GM21526 (cell line): ENCODE data around the gene RRAGD.

Experiments used
- ATAC-seq: cut with Tn5 transposase; IDR thresholded peaks from one replicate; pipeline ENCODE4 v1.9.1; 2021; ENCODE audit warnings: moderate library complexity; ENCODE audit not compliant: unreplicated experiment, low FRiP score

The RRAGD gene

DNA sequence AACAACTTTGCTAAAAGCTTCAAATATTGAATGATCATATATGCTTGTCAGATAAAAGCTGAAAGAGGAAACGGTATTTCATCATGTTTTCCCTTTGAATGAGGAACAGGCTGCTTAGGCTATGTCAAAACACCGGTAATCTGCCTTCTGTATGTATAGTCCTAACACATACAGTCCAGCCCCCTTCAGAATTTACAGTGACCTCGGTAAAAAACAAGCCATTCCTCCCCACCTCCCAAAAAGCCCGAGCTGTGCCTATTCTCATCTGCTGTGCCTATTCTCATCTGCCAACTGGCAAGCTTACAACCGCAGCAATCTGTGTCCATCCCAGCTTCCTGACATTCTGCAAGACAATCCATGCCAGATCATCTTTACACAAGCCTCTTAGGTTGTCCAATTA, 32.8 kb downstream of the RRAGD start:
- ATAC-seq = no peak

DNA sequence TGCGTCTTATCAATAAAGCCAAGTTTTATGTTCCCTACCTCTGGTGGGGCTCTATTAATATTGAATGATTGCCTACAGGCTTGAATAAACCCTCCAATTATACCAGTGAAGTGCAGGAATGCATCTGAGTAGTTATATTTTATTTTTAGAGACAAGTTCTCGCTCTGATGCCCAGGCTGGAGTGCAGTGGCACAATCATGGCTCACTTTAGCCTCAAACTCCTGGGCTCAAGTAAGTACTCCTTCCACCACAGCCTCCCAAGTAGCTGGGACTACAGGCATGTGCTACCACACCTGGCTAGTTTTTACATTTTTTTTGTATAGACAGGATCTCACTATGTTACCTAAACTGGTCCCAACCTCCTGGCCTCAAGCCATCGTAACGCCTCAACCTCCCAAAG, 33.4 kb downstream of the RRAGD start:
- ATAC-seq = no peak

GRCh38 chr6:89375427-89376267, 36.4 kb downstream of the RRAGD start:
- peak; percentile 72 for ATAC-seq

GRCh38 chr6:89372506-89372901, 39.6 kb downstream of the RRAGD start:
- peak; percentile 49 for ATAC-seq

GRCh38 chr6:89371849-89372505, 40.1 kb downstream of the RRAGD start:
- peak; percentile 70 for ATAC-seq

GRCh38 chr6:89368999-89369398, 43.1 kb downstream of the RRAGD start:
- ATAC-seq = no peak

- no peak for ATAC-seq
Measured at GRCh38 chr6:89368107-89368506, 44.0 kb downstream of the RRAGD start.

- ATAC-seq = no peak
Measured at GRCh38 chr6:89364586-89364985, 47.5 kb downstream of the RRAGD start.

- no peak for ATAC-seq
Measured at GRCh38 chr6:89361171-89361570, 50.9 kb downstream of the RRAGD start.

DNA sequence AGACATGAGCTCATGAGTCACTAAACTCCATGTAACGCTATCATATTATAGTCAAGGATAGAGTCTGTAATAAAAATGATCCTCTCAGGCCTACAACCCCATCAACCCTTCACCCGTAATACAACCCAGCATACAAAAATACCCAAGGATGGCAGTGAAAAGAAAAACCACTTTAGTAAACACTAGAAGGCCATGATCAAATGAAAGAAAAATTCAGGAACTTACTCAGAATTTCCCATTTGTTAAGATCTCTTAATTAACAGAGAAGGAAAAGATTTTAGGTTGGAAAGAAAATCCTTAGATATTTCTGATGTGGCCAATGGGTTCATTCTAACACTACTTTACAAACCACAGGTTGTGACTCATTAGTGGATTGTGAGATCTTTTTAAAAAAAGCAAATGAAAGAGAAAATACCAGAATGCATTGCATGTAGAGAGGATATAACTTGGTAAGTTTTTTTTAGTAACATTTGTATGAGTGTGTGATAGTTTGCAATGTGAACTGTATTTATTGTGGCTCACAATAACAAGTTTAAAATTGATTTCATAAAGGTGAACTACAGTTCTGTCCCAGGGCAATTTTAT, 51.6 kb downstream of the RRAGD start:
- ATAC-seq = peak; percentile 38

- no peak for ATAC-seq
Measured at GRCh38 chr6:89359561-89359960, 52.5 kb downstream of the RRAGD start.

DNA sequence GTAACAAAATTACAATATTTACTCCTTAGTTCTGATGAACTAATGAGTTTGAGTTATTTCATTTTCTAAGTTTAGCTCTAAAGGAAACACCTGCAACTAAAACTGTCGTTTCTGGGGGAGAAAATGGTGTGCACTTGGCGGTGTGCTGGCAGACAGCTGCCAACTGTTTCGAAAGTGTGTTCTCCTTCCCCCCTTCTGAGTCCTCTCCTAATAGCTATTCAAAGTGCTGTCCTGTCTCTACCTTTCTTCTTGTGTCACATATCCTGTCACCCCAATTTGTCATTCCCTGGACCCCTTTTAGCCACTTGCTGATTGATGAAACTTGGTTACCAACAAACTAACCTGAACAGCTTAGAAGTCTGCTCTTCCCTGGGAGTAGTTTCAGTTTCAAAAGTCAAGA, 54.7 kb downstream of the RRAGD start:
- peak; percentile 44 for ATAC-seq

DNA sequence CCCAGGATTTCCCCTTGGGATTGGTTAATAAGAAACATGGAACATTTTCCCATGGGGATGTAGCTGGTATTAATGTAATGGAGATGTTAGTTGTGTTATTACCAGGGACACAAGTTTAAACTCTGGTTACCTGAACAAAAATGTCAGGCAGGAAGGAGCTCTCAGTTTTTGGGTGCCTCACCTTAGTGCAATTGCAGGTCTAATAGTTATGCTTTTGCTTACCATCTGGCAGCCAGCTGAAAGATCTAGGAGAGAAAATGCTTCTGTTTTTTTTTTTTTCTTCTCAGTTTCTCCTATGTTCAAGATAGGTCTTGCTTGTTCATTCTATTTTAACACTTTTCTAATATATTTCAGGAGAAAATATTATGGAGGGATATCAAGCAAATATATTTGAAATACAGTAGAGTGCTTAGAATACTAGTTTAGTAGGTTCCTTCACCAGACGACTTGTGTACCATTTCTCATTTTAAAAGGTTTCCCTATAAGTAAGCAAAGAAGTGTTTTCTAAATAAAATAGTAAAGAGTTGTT, 55.4 kb downstream of the RRAGD start:
- no peak for ATAC-seq

DNA sequence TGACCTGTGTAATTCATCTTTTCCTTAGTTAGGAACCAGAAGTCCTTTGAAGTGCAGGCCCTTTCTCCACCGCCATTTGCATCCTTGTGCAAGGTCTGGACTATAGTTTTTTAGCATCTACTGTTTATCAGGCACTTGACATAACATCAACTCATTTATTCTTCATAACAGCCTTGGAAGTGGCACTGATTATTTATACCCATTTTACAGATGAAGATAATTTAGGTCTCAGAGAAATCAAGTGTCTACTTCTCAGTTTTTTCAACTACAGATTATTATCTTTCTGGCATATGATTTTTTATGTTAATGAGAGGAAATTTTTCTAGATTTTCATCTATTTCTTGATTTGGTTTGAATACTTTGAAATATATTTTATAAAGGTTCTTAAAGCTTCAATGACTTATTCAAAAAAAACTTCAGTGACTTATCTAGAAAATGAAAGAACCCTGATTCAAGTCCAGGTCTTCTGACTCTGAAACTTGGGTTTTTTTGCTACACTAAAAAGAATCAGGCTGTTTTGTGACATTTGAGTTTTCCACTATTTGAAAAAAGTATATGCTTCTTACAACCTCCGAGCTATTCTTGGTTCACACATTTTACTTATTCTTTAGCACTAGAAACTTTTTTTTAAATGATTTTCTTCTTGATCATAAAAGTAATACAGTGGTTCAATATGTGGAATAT, 56.4 kb downstream of the RRAGD start:
- ATAC-seq = no peak

GRCh38 chr6:89353702-89354392, 58.2 kb downstream of the RRAGD start:
- ATAC-seq = peak; percentile 21

- no peak for ATAC-seq
Measured at GRCh38 chr6:89353118-89353556, 58.9 kb downstream of the RRAGD start.

- ATAC-seq = peak; percentile 32
Measured at GRCh38 chr6:89352278-89353117, 59.6 kb downstream of the RRAGD start, which contains the start of gene UBE2J1. Gene UBE2J1, minus strand, starts transcription at chr6:89352722. Its CDS starts 153 bp downstream, at chr6:89352569.

DNA sequence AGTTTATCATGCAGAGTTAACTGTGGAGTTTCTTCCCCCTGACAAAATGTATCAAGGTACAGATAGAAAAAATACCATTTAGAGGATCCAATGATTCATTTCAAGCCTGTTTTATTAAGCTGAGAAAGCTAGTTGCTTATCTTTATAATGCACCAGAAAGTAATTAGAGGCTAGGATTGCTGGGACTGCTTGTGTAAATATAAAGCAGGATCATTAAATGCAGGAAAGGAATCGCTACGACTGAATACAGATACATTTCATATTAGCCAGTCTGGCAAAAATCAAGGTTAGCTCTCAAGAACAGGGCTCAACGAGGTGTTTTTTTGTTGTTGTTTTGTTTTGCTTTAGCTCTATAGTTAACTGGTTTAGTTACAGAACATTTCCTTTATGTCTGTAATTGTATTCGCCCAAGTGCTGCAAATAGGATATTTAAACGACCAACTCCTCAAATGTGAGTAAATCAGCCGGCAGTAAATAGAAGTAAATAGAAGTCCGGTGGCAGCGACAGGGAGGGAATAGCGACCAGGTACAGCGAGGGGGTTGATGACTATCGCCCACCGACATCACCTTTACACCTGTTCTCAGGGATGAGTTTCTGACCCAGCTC, 60.3 kb downstream of the RRAGD start:
- no peak for ATAC-seq
